Activated CD4-positive, alpha-beta T cell treated with anti-CD3 and anti-CD28 coated beads for 4 hours (primary cell): ENCODE measurements around the gene FRMD4A.
"Not testable (repeated sequence)": the region's sequence is repeated elsewhere in the genome, so short reads cannot be mapped to it uniquely, and the experiment has no call there.

Experiments used
- DNase-seq, 2 donors: peaks; one replicate each; pipeline ENCODE4 v3.0.0-alpha.2; 2020

FRMD4A gene

GRCh38 chr10:13801907-13802288 is 528.8 kb downstream of the FRMD4A start:
- DNase-seq = no peak

- no peak for DNase-seq
These were observed 529.4 kb downstream of the FRMD4A start for GRCh38 chr10:13801156-13801906.

GRCh38 chr10:13797164-13797563 is 533.6 kb downstream of the FRMD4A start:
- no peak for DNase-seq

GRCh38 chr10:13795653-13796555 is 534.8 kb downstream of the FRMD4A start:
- no peak for DNase-seq

GRCh38 chr10:13794992-13795612 is 535.6 kb downstream of the FRMD4A start:
- DNase-seq = no peak

GRCh38 chr10:13792006-13792405 is 538.7 kb downstream of the FRMD4A start:
- DNase-seq = no peak

GRCh38 chr10:13791483-13791882 is 539.2 kb downstream of the FRMD4A start:
- DNase-seq = no peak

- DNase-seq = no peak
These were observed 540.5 kb downstream of the FRMD4A start for GRCh38 chr10:13790196-13790595.

GRCh38 chr10:13789448-13789829 is 541.3 kb downstream of the FRMD4A start:
- no peak for DNase-seq

- no peak for DNase-seq
These were observed 541.8 kb downstream of the FRMD4A start for GRCh38 chr10:13788711-13789447.

- no peak for DNase-seq
These were observed 542.5 kb downstream of the FRMD4A start for GRCh38 chr10:13788320-13788600.

- DNase-seq = peak; percentile 68 to 75
These were observed 543.7 kb downstream of the FRMD4A start for GRCh38 chr10:13787015-13787421.

- DNase-seq = peak in 1 of 2 donors; percentile 30
These were observed 546.7 kb downstream of the FRMD4A start for GRCh38 chr10:13784067-13784466.

GRCh38 chr10:13779748-13780147 is 551.0 kb downstream of the FRMD4A start:
- DNase-seq = no peak

GRCh38 chr10:13778693-13778960 is 552.1 kb downstream of the FRMD4A start:
- not testable (repeated sequence) for DNase-seq

GRCh38 chr10:13776861-13777311 is 553.8 kb downstream of the FRMD4A start:
- DNase-seq = no peak

GRCh38 chr10:13775786-13776775 is 554.6 kb downstream of the FRMD4A start:
- no peak for DNase-seq

GRCh38 chr10:13774303-13774893 is 556.3 kb downstream of the FRMD4A start:
- no peak for DNase-seq

- DNase-seq = no peak
These were observed 557.1 kb downstream of the FRMD4A start for GRCh38 chr10:13773496-13774170.

- no peak for DNase-seq
These were observed 557.7 kb downstream of the FRMD4A start for GRCh38 chr10:13773043-13773442.

- no peak for DNase-seq
These were observed 558.7 kb downstream of the FRMD4A start for GRCh38 chr10:13771992-13772391.
